ENCODE measurements around the gene SLAMF6. TPM values are rescaled to one million over a fixed set of nuclear protein-coding genes. Genes with fewer than 3 reads are reported as not detected.

The SLAMF6 gene
- total and polyA plus RNA-seq, 2 experiments from 2014 or later, result not detected

DNA sequence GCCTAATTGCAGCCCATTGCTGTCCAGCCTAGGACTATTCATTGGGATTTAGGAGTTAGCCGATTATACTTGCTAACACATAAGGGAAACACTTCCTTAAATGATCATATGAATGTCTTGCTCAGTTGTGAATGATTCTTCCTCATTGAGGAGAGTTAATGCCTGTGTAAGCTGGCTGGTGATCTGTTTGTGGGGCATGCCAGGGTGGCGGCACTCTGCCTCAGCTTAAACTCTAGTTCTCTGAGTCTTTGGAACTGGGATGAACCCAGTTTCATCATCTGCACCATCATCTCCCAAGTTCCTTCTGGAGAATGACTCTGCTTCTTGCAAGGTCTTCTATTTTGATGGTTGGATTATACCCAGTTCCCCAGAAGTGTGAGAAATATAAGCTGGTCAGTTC lies 23.9 kb upstream of the SLAMF6 start:
- Histone ChIP-seq H3K9me2 (replicated peaks; ENCODE audit: insufficient read depth) (no peaks in the 10 kb centered on the region), H2AFZ (no peak overlapping the region), H3K4me1 (ENCODE audit: insufficient read depth) (peaks cover 14% of the 10 kb centered on the region), H3K9me3 (ENCODE audit: low read depth) (no peaks in the 10 kb centered on the region), H4K20me1 (ENCODE audit: insufficient read depth, poor library complexity, severe bottlenecking) (no peaks in the 10 kb centered on the region), H3K27ac (no peak overlapping the region), H3K79me2 (no peaks in the 10 kb centered on the region), H3K36me3 (replicated peaks; ENCODE audit: insufficient read depth, low read depth) (no peaks in the 10 kb centered on the region), H3K4me2 (no peak overlapping the region), H3K4me3 (no peak overlapping the region), H3K27me3 (no peaks in the 10 kb centered on the region)
- WGBS (ENCODE audit: low lambda C conversion rate, missing lambda C conversion rate), result 94% methylated on average over 2 of the region's 2 CpGs
- TF ChIP-seq, protein P1, sequence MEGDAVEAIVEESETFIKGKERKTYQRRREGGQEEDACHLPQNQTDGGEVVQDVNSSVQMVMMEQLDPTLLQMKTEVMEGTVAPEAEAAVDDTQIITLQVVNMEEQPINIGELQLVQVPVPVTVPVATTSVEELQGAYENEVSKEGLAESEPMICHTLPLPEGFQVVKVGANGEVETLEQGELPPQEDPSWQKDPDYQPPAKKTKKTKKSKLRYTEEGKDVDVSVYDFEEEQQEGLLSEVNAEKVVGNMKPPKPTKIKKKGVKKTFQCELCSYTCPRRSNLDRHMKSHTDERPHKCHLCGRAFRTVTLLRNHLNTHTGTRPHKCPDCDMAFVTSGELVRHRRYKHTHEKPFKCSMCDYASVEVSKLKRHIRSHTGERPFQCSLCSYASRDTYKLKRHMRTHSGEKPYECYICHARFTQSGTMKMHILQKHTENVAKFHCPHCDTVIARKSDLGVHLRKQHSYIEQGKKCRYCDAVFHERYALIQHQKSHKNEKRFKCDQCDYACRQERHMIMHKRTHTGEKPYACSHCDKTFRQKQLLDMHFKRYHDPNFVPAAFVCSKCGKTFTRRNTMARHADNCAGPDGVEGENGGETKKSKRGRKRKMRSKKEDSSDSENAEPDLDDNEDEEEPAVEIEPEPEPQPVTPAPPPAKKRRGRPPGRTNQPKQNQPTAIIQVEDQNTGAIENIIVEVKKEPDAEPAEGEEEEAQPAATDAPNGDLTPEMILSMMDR (IDR thresholded peaks at IDR 0.05; ENCODE audit: poor library complexity), result no peak
- TF ChIP-seq EZH2phosphoT487 (IDR thresholded peaks at IDR 0.05; ENCODE audit: low read depth, severe bottlenecking, unreplicated experiment), result no peak
- TF ChIP-seq EZH2 (IDR thresholded peaks at IDR 0.05; ENCODE audit: borderline replicate concordance), result no peak
- DNase-seq (ENCODE audit: low spot score), result no peak

DNA sequence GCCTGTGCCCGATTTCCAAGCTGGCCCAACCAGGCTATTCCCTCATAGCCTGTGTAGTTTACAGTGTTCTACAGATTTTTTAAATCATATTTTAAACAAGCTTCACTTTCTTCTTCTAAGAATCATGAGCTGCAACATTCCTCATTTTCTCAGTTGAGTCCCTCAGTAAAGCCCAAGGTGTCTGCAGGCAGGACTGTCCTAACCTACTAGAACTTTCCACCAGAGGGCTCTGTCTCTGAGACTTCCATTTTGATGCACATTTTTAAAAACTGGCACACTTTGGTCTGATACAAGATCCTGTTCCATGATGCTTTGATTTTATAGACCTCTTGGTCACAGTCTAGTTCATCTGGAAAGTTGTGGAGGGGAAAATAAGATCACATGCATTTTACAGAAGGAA lies 21.6 kb upstream of the SLAMF6 start:
- no peak overlapping the region for H3K4me3 ChIP-seq
- no peaks in the 10 kb centered on the region for H3K27me3 ChIP-seq
- no peaks in the 10 kb centered on the region for H3K9me3 ChIP-seq (ENCODE audit: low read depth)
- H3K9me2 ChIP-seq (replicated peaks; ENCODE audit: insufficient read depth), result no peaks in the 10 kb centered on the region
- no peaks in the 10 kb centered on the region for H3K79me2 ChIP-seq
- H3K4me1 ChIP-seq (ENCODE audit: insufficient read depth), result peaks cover 35% of the 10 kb centered on the region
- peak; percentile 40 for DNase-seq (ENCODE audit: low spot score)
- H3K4me2 ChIP-seq, result no peak overlapping the region
- no peak overlapping the region for H2AFZ ChIP-seq
- H3K27ac ChIP-seq, result peak overlapping the region; percentile 30
- no peak for TF ChIP-seq EZH2 (IDR thresholded peaks at IDR 0.05; ENCODE audit: borderline replicate concordance)
- no peak for TF ChIP-seq EZH2phosphoT487 (IDR thresholded peaks at IDR 0.05; ENCODE audit: low read depth, severe bottlenecking, unreplicated experiment)
- TF ChIP-seq, protein P1 (IDR thresholded peaks at IDR 0.05; ENCODE audit: poor library complexity), result peak; percentile 54
- H3K36me3 ChIP-seq (replicated peaks; ENCODE audit: insufficient read depth, low read depth), result no peaks in the 10 kb centered on the region
- WGBS (ENCODE audit: low lambda C conversion rate, missing lambda C conversion rate), result 91% methylated on average over 1 of the region's 1 CpG
- H4K20me1 ChIP-seq (ENCODE audit: insufficient read depth, poor library complexity, severe bottlenecking), result no peaks in the 10 kb centered on the region

DNA sequence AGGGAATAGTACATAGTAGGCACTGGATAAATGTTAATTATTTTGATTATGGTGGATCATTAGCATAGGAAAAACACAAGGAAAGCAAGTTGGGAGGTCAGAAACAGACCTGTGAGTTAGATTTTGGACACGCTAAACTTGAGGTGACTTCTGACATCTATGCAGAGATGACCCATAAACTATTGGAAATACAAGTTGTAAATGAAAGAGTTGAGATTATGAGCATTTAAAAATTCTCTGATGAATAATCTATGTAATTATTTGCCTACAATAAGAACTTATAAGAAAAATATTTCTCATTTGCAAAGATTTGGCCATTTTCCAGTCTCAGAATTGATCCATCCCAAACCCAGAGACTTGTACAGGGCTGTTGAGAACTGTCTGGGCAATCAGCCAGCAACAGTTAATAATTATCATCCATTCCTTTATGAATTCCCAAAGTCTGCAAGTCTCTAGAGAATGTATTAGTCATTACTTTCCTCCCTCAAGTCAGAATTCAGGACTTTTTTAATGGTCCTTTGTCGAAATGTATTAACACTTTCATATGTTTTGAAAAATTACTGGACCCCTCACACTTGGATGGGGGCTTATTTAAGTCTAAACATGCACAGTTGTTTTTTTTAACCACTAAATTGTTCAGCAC lies 19.4 kb upstream of the SLAMF6 start:
- peak; percentile 54 for DNase-seq (ENCODE audit: low spot score)
- Histone ChIP-seq H4K20me1 (ENCODE audit: insufficient read depth, poor library complexity, severe bottlenecking) (no peaks in the 10 kb centered on the region), H3K36me3 (replicated peaks; ENCODE audit: insufficient read depth, low read depth) (no peaks in the 10 kb centered on the region), H3K4me3 (no peak overlapping the region), H2AFZ (no peak overlapping the region), H3K9me3 (ENCODE audit: low read depth) (no peaks in the 10 kb centered on the region), H3K9me2 (replicated peaks; ENCODE audit: insufficient read depth) (no peaks in the 10 kb centered on the region), H3K27me3 (no peaks in the 10 kb centered on the region), H3K4me2 (peak overlapping the region; percentile 26), H3K27ac (peak overlapping the region; percentile 11), H3K79me2 (no peaks in the 10 kb centered on the region), H3K4me1 (ENCODE audit: insufficient read depth) (peaks cover 44% of the 10 kb centered on the region)
- WGBS (ENCODE audit: low lambda C conversion rate, missing lambda C conversion rate), result 2% methylated on average over 2 of the region's 2 CpGs
- TF ChIP-seq, protein P1 (IDR thresholded peaks at IDR 0.05; ENCODE audit: poor library complexity), result no peak
- TF ChIP-seq EZH2phosphoT487 (IDR thresholded peaks at IDR 0.05; ENCODE audit: low read depth, severe bottlenecking, unreplicated experiment) (no peak), EZH2 (IDR thresholded peaks at IDR 0.05; ENCODE audit: borderline replicate concordance) (no peak)

All from hepatocyte (in vitro differentiated cells).